Pancreas (tissue), 10 donors: ENCODE data around the gene CASS4. TPM values are rescaled to one million over a fixed set of nuclear protein-coding genes. Genes with fewer than 3 reads are reported as not detected.

Experiments used
- ATAC-seq, 4 donors: fragments of 200-7000 bp; cut with Tn5 transposase; one replicate each; pipeline versions ENCODE4 v1.8.0 to v1.9.1; 2020; ENCODE audit warnings: mild to moderate bottlenecking in 4 of 4, moderate library complexity in 4 of 4
- DNase-seq, 6 donors: peaks; one replicate each; pipeline ENCODE4 v3.0.0-alpha.2; 2020
- FAIRE-seq: peaks from 2 replicates; lab custom pipeline; 2012; peaks lifted over from hg19 to GRCh38; lab: Jason Lieb, UNC
- H3K27ac ChIP-seq, 4 donors: fragments of 200-600 bp; sonication (generic); 1 replicate in 3 of 4; 2 replicates in 1 of 4; pipeline versions ENCODE4 v1.5.0 to v1.8.0; 2020
- H3K27me3 ChIP-seq, 4 donors: fragments of 200-600 bp; one replicate each; pipeline ENCODE4 v1.8.0; 2021
- H3K36me3 ChIP-seq, 3 donors: fragments of 200-600 bp; sonication (generic) in 1 of 3; one replicate each; pipeline versions ENCODE4 v1.5.0 to v1.8.0; 2020 to 2021
- H3K4me1 ChIP-seq, 3 donors: fragments of 200-600 bp; one replicate each; pipeline ENCODE4 v1.8.0; 2021
- H3K4me3 ChIP-seq, 4 donors: fragments of 200-600 bp; sonication (generic) in 2 of 4; one replicate each; pipeline versions ENCODE4 v1.5.0 to v1.8.0; 2020 to 2021
- H3K9me3 ChIP-seq, 4 donors: fragments of 200-600 bp; one replicate each; pipeline ENCODE4 v1.8.0; 2021
- CTCF ChIP-seq, 4 donors: fragments of 200-600 bp; sonication (generic) in 3 of 4; IDR thresholded peaks; one replicate each; pipeline versions ENCODE4 v1.5.0 to v1.8.0; 2021; ENCODE audit warnings: antibody characterized with exemption in 4 of 4
- WGBS, 2 donors: extraction: QIAGEN DNeasy Blood & Tissue Kit; methylation state at CpG; one replicate each; pipeline ENCODE4 v1.1.7; 2013; 5-methylcytosine and 5-hydroxymethylcytosine counted together
- intact Hi-C, 3 donors: fragments of 100-400 bp; cut with DNase I; formaldehyde crosslinking; loops; one replicate each; pipeline versions ENCODE4 v1.11.1 to v1.14.2; 2022
- polyA plus RNA-seq, 2 donors: library from polyadenylated mRNA; stranded (reverse); fragments of 200-250 nt; gene quantifications; one replicate each; pipeline ENCODE4 v1.2.3, GENCODE V29; 2013
- total RNA-seq, 6 donors: library from RNA; stranded (reverse); fragmentation: NEBNext Ultra II Directional in 4 of 6; extraction: Animal tissue kit (Norgen Biotek cat#: 25700) in 4 of 6; gene quantifications; one replicate each; pipeline versions ENCODE4 v1.2.1 to v1.2.4, GENCODE V29; 2021 to 2023
- donor health status: healthy with polysubstance abuse.
- donor health status: DM: no; HTN: no; CAD: no; lungs with moderate emphysema.
- donor health status: DM: no; HTN: no; CAD: no.
- donor health status: control.
- donor health status: control.
- donor health status: Bipolar disorder and iron deficiency.
- donor health status: DM: yes; HTN: yes; CAD: no.
- donor health status: DM: no; HTN: no; CAD: no.
- donor health status: DM: no; HTN: no; CAD: no.
- donor health status: DM: yes; HTN: yes; CAD: no.

CASS4 gene
- total and polyA plus RNA-seq, 8 donors: 0.04 to 1.6 (median 0.22) TPM

GRCh38 chr20:56487216-56487615 is 75.2 kb downstream of the CASS4 start:
- WGBS, 2 donors: 83 to 93% methylated on average over 11 of the region's 11 CpGs
- no peak for TF ChIP-seq CTCF (IDR thresholded peaks at IDR 0.05)

GRCh38 chr20:56488566-56488965 is 76.5 kb downstream of the CASS4 start:
- Histone ChIP-seq H3K9me3 (no peaks in the 10 kb centered on the region), H3K4me1 (no peaks in the 10 kb centered on the region), H3K4me3 (no peak overlapping the region), H3K27me3 (no peaks in the 10 kb centered on the region), H3K36me3 (peaks cover 0 to 34% (median 11%) of the 10 kb centered on the region in 3 donors), H3K27ac (no peak overlapping the region)
- TF ChIP-seq CTCF (IDR thresholded peaks at IDR 0.05): no peak
- DNase-seq (no peak), ATAC-seq (no peak), FAIRE-seq (no peak)
- intact Hi-C loops: no loop called here
- 93 to 97% methylated on average over 5 of the region's 5 CpGs for WGBS, 2 donors

More at GRCh38 chr20:56487216-56487615, 75.2 kb downstream of the CASS4 start:
- DNase-seq (no peak), ATAC-seq (no peak), FAIRE-seq (no peak)
- intact Hi-C loops: no loop called here
- no peaks in the 10 kb centered on the region for H3K4me1 ChIP-seq
- peaks cover 0 to 34% (median 11%) of the 10 kb centered on the region in 3 donors for H3K36me3 ChIP-seq
- no peaks in the 10 kb centered on the region for H3K27me3 ChIP-seq
- H3K4me3 ChIP-seq: no peak overlapping the region
- H3K9me3 ChIP-seq: no peaks in the 10 kb centered on the region
- no peak overlapping the region for H3K27ac ChIP-seq

- Histone ChIP-seq H3K27ac (no peak overlapping the region), H3K4me3 (no peak overlapping the region), H3K4me1 (no peaks in the 10 kb centered on the region), H3K36me3 (no peaks in the 10 kb centered on the region), H3K9me3 (no peaks in the 10 kb centered on the region), H3K27me3 (no peaks in the 10 kb centered on the region)
- DNase-seq (no peak), ATAC-seq (no peak), FAIRE-seq (no peak)
- WGBS, 2 donors: 95 to 100% methylated on average over 1 of the region's 1 CpG
- intact Hi-C loops: no loop called here
- TF ChIP-seq CTCF (IDR thresholded peaks at IDR 0.05): no peak
These were observed 89.1 kb downstream of the CASS4 start for GRCh38 chr20:56501116-56501515.

- intact Hi-C loops: no loop called here
- 92 to 95% methylated on average over 8 of the region's 8 CpGs for WGBS, 2 donors
- Histone ChIP-seq H3K4me3 (no peak overlapping the region), H3K9me3 (no peaks in the 10 kb centered on the region), H3K4me1 (no peaks in the 10 kb centered on the region), H3K36me3 (no peaks in the 10 kb centered on the region), H3K27ac (no peak overlapping the region), H3K27me3 (no peaks in the 10 kb centered on the region)
- FAIRE-seq (no peak), DNase-seq (no peak), ATAC-seq (no peak)
- no peak for TF ChIP-seq CTCF (IDR thresholded peaks at IDR 0.05)
These were observed 91.9 kb downstream of the CASS4 start for GRCh38 chr20:56503916-56504315.

GRCh38 chr20:56504373-56505005 is 92.4 kb downstream of the CASS4 start:
- Histone ChIP-seq H3K27me3 (no peaks in the 10 kb centered on the region), H3K36me3 (no peaks in the 10 kb centered on the region), H3K4me3 (no peak overlapping the region), H3K27ac (no peak overlapping the region), H3K9me3 (no peaks in the 10 kb centered on the region), H3K4me1 (no peaks in the 10 kb centered on the region)
- DNase-seq (no peak), FAIRE-seq (no peak), ATAC-seq (no peak)
- WGBS, 2 donors: 90 to 97% methylated on average over 9 of the region's 9 CpGs
- TF ChIP-seq CTCF (IDR thresholded peaks at IDR 0.05): no peak
- intact Hi-C loops: no loop called here
